ENCODE results near the gene PPP1R37. TPM values are rescaled to one million over a fixed set of nuclear protein-coding genes. Genes with fewer than 3 reads are reported as not detected.

The PPP1R37 gene
- polyA plus RNA-seq, 1 donor from 2014 or later, result 53.7 TPM

DNA sequence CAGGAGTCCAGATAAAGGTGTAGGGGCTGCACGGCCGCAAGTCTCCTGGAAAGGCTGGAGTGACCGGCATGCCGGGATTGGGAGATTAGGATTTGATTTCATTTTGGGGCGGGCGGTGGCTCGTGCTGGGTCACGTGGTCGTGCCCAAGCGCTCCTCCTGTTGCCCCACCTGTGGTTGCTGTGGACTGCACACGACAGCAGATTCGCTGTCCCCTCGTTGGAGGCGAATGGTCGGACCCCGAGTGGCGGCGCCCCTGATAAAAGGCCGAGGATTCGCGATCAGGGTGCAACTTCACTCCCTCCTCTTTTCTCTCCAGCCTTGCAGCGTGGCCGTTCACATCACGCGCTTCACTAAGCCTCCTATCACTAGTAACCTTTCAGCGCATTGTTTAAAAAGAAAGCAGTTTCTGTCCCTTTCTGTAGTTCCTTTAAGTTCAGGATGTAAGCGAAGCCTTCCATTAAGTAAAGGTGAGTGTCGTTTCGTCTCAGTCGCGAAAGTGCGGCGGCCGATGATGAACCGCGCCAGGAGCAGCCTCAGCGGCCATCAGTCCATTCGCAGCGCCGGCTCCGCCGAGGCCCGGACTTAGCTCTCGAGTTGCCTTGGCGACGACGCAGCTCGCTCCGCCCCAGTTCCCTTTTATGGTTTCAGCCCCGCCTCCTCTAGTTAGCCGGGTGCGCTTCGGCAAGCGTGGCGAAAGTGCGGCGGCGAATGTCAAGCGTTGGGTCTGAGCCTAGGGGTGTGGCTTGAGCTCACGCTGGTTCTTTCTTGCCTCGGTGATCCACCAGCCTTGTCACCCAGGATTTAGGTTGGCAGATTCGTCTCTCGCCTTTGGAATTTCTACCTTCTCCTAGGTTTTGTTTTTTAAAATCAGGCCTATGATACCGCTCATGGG lies 1.7 kb upstream of the PPP1R37 start:
- Histone ChIP-seq H3K4me3 (ENCODE audit: low read length) (peak overlapping the region; percentile 98), H3K4me2 (ENCODE audit: low read length) (peak overlapping the region; percentile 83), H3K27me3 (ENCODE audit: insufficient read depth, low read depth, low read length) (no peaks in the 10 kb centered on the region), H3K36me3 (ENCODE audit: insufficient read depth, low read length) (no peaks in the 10 kb centered on the region), H3K9me2 (ENCODE audit: insufficient read depth, low read length) (no peaks in the 10 kb centered on the region), H3K79me2 (replicated peaks; ENCODE audit: insufficient read depth, low read length) (peaks cover 33% of the 10 kb centered on the region), H3K9ac (ENCODE audit: low read length) (peak overlapping the region; percentile 91), H3K27ac (ENCODE audit: low read length) (peak overlapping the region; percentile 97), H2AFZ (ENCODE audit: low read depth, low read length) (peak overlapping the region; percentile 68), H3F3A (ENCODE audit: insufficient read depth, low read length, poor library complexity, severe bottlenecking) (peaks cover 7% of the 10 kb centered on the region), H4K20me1 (ENCODE audit: insufficient read depth) (no peaks in the 10 kb centered on the region), H3K9me3 (ENCODE audit: low read length) (no peaks in the 10 kb centered on the region)
- TF ChIP-seq RAD21 (conservative IDR thresholded peaks at IDR 0.05), result peak; percentile 10
- TF ChIP-seq MXI1 (conservative IDR thresholded peaks at IDR 0.05; ENCODE audit: poor library complexity, severe bottlenecking), result peak; percentile 81
- peak; percentile 40 for TF ChIP-seq TAF1 (IDR thresholded peaks at IDR 0.05; ENCODE audit: low read depth)
- peak; percentile 98 for TF ChIP-seq EP300 (conservative IDR thresholded peaks at IDR 0.05; ENCODE audit: poor library complexity, severe bottlenecking)
- TF ChIP-seq, protein P1, sequence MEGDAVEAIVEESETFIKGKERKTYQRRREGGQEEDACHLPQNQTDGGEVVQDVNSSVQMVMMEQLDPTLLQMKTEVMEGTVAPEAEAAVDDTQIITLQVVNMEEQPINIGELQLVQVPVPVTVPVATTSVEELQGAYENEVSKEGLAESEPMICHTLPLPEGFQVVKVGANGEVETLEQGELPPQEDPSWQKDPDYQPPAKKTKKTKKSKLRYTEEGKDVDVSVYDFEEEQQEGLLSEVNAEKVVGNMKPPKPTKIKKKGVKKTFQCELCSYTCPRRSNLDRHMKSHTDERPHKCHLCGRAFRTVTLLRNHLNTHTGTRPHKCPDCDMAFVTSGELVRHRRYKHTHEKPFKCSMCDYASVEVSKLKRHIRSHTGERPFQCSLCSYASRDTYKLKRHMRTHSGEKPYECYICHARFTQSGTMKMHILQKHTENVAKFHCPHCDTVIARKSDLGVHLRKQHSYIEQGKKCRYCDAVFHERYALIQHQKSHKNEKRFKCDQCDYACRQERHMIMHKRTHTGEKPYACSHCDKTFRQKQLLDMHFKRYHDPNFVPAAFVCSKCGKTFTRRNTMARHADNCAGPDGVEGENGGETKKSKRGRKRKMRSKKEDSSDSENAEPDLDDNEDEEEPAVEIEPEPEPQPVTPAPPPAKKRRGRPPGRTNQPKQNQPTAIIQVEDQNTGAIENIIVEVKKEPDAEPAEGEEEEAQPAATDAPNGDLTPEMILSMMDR (IDR thresholded peaks at IDR 0.05; ENCODE audit: poor library complexity, severe bottlenecking), result no peak
- peak; percentile 87 for TF ChIP-seq POLR2AphosphoS5 (IDR thresholded peaks at IDR 0.05)
- TF ChIP-seq SMC3 (conservative IDR thresholded peaks at IDR 0.05; ENCODE audit: poor library complexity), result no peak

GRCh38 chr19:45094137-45094536 lies 1.2 kb downstream of the PPP1R37 start:
- Histone ChIP-seq H3K9ac (ENCODE audit: low read length) (peak overlapping the region; percentile 91), H3K4me2 (ENCODE audit: low read length) (peak overlapping the region; percentile 85), H3K27ac (ENCODE audit: low read length) (peak overlapping the region; percentile 97), H3K9me3 (ENCODE audit: low read length) (no peaks in the 10 kb centered on the region), H3F3A (ENCODE audit: insufficient read depth, low read length, poor library complexity, severe bottlenecking) (peaks cover 7% of the 10 kb centered on the region), H4K20me1 (ENCODE audit: insufficient read depth) (peaks cover 13% of the 10 kb centered on the region), H3K36me3 (ENCODE audit: insufficient read depth, low read length) (no peaks in the 10 kb centered on the region), H3K27me3 (ENCODE audit: insufficient read depth, low read depth, low read length) (no peaks in the 10 kb centered on the region), H3K9me2 (ENCODE audit: insufficient read depth, low read length) (no peaks in the 10 kb centered on the region), H2AFZ (ENCODE audit: low read depth, low read length) (no peak overlapping the region), H3K4me3 (ENCODE audit: low read length) (peak overlapping the region; percentile 98), H3K79me2 (replicated peaks; ENCODE audit: insufficient read depth, low read length) (peaks cover 57% of the 10 kb centered on the region)
- TF ChIP-seq POLR2AphosphoS5 (IDR thresholded peaks at IDR 0.05) (no peak), TAF1 (IDR thresholded peaks at IDR 0.05; ENCODE audit: low read depth) (no peak), EZH2 (IDR thresholded peaks at IDR 0.05; ENCODE audit: borderline replicate concordance, insufficient read depth, low read length, poor library complexity, severe bottlenecking) (no peak), SMC3 (conservative IDR thresholded peaks at IDR 0.05; ENCODE audit: poor library complexity) (no peak), EP300 (conservative IDR thresholded peaks at IDR 0.05; ENCODE audit: poor library complexity, severe bottlenecking) (no peak), MXI1 (conservative IDR thresholded peaks at IDR 0.05; ENCODE audit: poor library complexity, severe bottlenecking) (no peak)
- TF ChIP-seq, protein P2, sequence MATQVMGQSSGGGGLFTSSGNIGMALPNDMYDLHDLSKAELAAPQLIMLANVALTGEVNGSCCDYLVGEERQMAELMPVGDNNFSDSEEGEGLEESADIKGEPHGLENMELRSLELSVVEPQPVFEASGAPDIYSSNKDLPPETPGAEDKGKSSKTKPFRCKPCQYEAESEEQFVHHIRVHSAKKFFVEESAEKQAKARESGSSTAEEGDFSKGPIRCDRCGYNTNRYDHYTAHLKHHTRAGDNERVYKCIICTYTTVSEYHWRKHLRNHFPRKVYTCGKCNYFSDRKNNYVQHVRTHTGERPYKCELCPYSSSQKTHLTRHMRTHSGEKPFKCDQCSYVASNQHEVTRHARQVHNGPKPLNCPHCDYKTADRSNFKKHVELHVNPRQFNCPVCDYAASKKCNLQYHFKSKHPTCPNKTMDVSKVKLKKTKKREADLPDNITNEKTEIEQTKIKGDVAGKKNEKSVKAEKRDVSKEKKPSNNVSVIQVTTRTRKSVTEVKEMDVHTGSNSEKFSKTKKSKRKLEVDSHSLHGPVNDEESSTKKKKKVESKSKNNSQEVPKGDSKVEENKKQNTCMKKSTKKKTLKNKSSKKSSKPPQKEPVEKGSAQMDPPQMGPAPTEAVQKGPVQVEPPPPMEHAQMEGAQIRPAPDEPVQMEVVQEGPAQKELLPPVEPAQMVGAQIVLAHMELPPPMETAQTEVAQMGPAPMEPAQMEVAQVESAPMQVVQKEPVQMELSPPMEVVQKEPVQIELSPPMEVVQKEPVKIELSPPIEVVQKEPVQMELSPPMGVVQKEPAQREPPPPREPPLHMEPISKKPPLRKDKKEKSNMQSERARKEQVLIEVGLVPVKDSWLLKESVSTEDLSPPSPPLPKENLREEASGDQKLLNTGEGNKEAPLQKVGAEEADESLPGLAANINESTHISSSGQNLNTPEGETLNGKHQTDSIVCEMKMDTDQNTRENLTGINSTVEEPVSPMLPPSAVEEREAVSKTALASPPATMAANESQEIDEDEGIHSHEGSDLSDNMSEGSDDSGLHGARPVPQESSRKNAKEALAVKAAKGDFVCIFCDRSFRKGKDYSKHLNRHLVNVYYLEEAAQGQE (IDR thresholded peaks at IDR 0.05; ENCODE audit: borderline replicate concordance), result no peak
- TF ChIP-seq, protein P1 (IDR thresholded peaks at IDR 0.05; ENCODE audit: poor library complexity, severe bottlenecking), result no peak
